ENCODE data around the gene ITPRIPL2.

The ITPRIPL2 gene

GRCh38 chr16:19169082-19169639 lies 55.4 kb downstream of the ITPRIPL2 start:
- peaks cover 3% of the 10 kb centered on the region; the same call in 1 of the 2 replicates for H3K4me1 ChIP-seq (ENCODE audit: control insufficient read depth, insufficient read depth, low read length)
- H3K36me3 ChIP-seq (ENCODE audit: control insufficient read depth, insufficient read depth, low read length) = no peaks in the 10 kb centered on the region
- H3K27ac ChIP-seq (ENCODE audit: low read depth, low read length) = no peak overlapping the region
- H3K27me3 ChIP-seq (ENCODE audit: control insufficient read depth, insufficient read depth, low read length) = peaks cover 26% of the 10 kb centered on the region
- H3K4me3 ChIP-seq (ENCODE audit: low read depth, low read length) = peak overlapping the region; percentile 92
- H3K9me3 ChIP-seq (ENCODE audit: control insufficient read depth, insufficient read depth, low read depth, low read length) = no peaks in the 10 kb centered on the region
- no peak overlapping the region for H3K9ac ChIP-seq (ENCODE audit: low read length)

- Histone ChIP-seq H3K4me3 (ENCODE audit: low read depth, low read length) (no peak overlapping the region), H3K27ac (ENCODE audit: low read depth, low read length) (no peak overlapping the region), H3K27me3 (ENCODE audit: control insufficient read depth, insufficient read depth, low read length) (peaks cover 26% of the 10 kb centered on the region), H3K36me3 (ENCODE audit: control insufficient read depth, insufficient read depth, low read length) (no peaks in the 10 kb centered on the region), H3K9me3 (ENCODE audit: control insufficient read depth, insufficient read depth, low read depth, low read length) (no peaks in the 10 kb centered on the region), H3K4me1 (ENCODE audit: control insufficient read depth, insufficient read depth, low read length) (peaks cover 3% of the 10 kb centered on the region; the same call in 1 of the 2 replicates), H3K9ac (ENCODE audit: low read length) (no peak overlapping the region)
Measured at GRCh38 chr16:19170043-19170655, 56.4 kb downstream of the ITPRIPL2 start.
